Calu3 (cell line): ENCODE measurements around the gene ALG9. TPM values are rescaled to one million over a fixed set of nuclear protein-coding genes. Genes with fewer than 3 reads are reported as not detected.

Experiments
- BruUV-seq: library from RNA; stranded (reverse); fragments of 400-500 nt; replicated peaks from 2 replicates; lab custom pipeline; 2021; lab: Mats Ljungman, UMichigan
- CTCF ChIA-PET: fragments of 300-600 bp; sonication (Branson Sonifier 250); formaldehyde crosslinking; loops from one replicate; lab custom pipeline; 2022; ENCODE audit warnings: antibody characterized with exemption; lab: Charles Lee
- DNase-seq: peaks from one replicate; pipeline ENCODE4 v3.0.0; 2022
- H3K27ac Mint-ChIP-seq: one replicate; pipeline ENCODE4 v1.8.0; 2022; ENCODE audit warnings: mixed read lengths; ENCODE audit not compliant: unreplicated experiment
- H3K27me3 Mint-ChIP-seq: one replicate; pipeline ENCODE4 v1.8.0; 2022; ENCODE audit warnings: mixed read lengths; ENCODE audit not compliant: unreplicated experiment
- H3K36me3 Mint-ChIP-seq: one replicate; pipeline ENCODE4 v1.8.0; 2022; ENCODE audit warnings: mild to moderate bottlenecking, moderate library complexity, mixed read lengths; ENCODE audit not compliant: insufficient read depth, unreplicated experiment
- H3K4me1 Mint-ChIP-seq: one replicate; pipeline ENCODE4 v1.8.0; 2022; ENCODE audit warnings: mild to moderate bottlenecking, low read depth, mixed read lengths; ENCODE audit not compliant: unreplicated experiment
- H3K4me3 Mint-ChIP-seq: one replicate; pipeline ENCODE4 v1.8.0; 2022; ENCODE audit warnings: mild to moderate bottlenecking, low read depth, moderate library complexity, mixed read lengths; ENCODE audit not compliant: unreplicated experiment
- H3K9me3 Mint-ChIP-seq: one replicate; pipeline ENCODE4 v1.8.0; 2022; ENCODE audit warnings: low read depth, mixed read lengths; ENCODE audit not compliant: unreplicated experiment
- intact Hi-C: fragments of 100-400 bp; cut with micrococcal nuclease; formaldehyde crosslinking; loops from one replicate; pipeline ENCODE4 v1.10.0; 2022; ENCODE audit not compliant: unreplicated experiment
- total RNA-seq: library from RNA; stranded (reverse); gene quantifications from 2 replicates; pipeline ENCODE4 v1.2.3, GENCODE V29; 2022
- TF ChIP-seq, protein P1 (sequence below): fragments of 200-600 bp; IDR thresholded peaks from one replicate; pipeline ENCODE4 v1.8.0; 2022; ENCODE audit warnings: antibody characterized with exemption; ENCODE audit not compliant: unreplicated experiment

The ALG9 gene
- total RNA-seq, 1 experiment from 2014 or later, result 12.6 TPM

DNA sequence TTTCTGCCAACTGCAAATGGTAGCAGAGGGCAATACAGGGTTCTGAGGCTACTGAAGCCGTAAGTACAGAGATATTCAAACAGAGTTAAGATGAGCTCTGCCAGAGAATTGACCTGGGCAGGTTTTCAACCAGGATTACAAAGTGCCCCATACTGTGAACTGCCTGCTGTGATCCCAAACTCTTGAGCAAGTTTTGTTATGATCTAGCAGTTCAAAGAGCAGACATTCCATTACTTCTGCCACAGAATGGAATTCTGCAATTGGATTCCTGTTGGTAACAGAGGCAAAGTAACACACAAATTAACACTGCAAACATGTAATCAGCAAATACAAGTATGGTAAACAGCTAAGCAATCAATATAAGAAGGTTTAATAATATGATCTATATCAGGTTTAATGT is 31.2 kb downstream of the ALG9 start:
- DNase-seq, result no peak
- BruUV-seq, result no TSS peak
- no peaks in the 10 kb centered on the region for H3K27me3 Mint-ChIP-seq
- H3K4me1 Mint-ChIP-seq, result peaks cover 18% of the 10 kb centered on the region
- TF ChIP-seq, protein P1, sequence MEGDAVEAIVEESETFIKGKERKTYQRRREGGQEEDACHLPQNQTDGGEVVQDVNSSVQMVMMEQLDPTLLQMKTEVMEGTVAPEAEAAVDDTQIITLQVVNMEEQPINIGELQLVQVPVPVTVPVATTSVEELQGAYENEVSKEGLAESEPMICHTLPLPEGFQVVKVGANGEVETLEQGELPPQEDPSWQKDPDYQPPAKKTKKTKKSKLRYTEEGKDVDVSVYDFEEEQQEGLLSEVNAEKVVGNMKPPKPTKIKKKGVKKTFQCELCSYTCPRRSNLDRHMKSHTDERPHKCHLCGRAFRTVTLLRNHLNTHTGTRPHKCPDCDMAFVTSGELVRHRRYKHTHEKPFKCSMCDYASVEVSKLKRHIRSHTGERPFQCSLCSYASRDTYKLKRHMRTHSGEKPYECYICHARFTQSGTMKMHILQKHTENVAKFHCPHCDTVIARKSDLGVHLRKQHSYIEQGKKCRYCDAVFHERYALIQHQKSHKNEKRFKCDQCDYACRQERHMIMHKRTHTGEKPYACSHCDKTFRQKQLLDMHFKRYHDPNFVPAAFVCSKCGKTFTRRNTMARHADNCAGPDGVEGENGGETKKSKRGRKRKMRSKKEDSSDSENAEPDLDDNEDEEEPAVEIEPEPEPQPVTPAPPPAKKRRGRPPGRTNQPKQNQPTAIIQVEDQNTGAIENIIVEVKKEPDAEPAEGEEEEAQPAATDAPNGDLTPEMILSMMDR, result no peak
- H3K9me3 Mint-ChIP-seq, result no peaks in the 10 kb centered on the region
- CTCF ChIA-PET, result no interaction called here
- intact Hi-C loops, result loop anchor here (2.0 kb wide), 2 partner anchors 63 to 253 kb away; no protein-coding TSS in a partner anchor
- peaks cover 6% of the 10 kb centered on the region for H3K36me3 Mint-ChIP-seq
- H3K4me3 Mint-ChIP-seq, result no peak overlapping the region
- no peak overlapping the region for H3K27ac Mint-ChIP-seq

GRCh38 chr11:111838054-111838453 is 33.3 kb downstream of the ALG9 start:
- H3K27me3 Mint-ChIP-seq, result no peaks in the 10 kb centered on the region
- H3K4me3 Mint-ChIP-seq, result no peak overlapping the region
- intact Hi-C loops, result no loop called here
- H3K9me3 Mint-ChIP-seq, result no peaks in the 10 kb centered on the region
- no TSS peak for BruUV-seq
- CTCF ChIA-PET, result no interaction called here
- DNase-seq, result no peak
- H3K4me1 Mint-ChIP-seq, result peaks cover 18% of the 10 kb centered on the region
- no peaks in the 10 kb centered on the region for H3K36me3 Mint-ChIP-seq
- TF ChIP-seq, protein P1, result no peak
- H3K27ac Mint-ChIP-seq, result no peak overlapping the region

DNA sequence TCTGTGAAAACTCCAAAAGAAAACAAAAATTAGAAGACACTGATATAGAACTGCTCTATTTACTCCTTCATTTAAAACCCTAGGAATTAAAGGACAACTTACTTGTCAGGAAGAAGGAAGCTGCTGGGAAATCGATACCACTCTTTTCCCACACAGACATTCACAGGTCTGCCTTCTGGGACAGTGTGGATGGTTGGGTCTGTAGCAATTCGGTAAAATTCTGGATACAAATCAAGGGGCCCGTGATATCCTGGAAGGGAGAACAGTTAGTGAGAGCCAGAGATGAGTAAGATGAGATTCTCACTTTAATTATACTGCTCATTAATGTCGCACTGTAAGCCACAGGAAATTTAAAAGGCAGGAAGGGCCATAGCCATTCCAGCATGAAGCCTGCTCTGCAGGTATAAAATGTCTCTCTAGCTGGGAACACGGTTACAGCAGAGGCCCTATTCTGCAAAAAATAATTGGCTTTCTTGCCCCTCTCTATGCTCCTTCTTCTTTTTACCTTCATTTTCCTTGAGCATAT is 34.0 kb downstream of the ALG9 start:
- Mint-ChIP-seq H3K4me1 (peaks cover 18% of the 10 kb centered on the region), H3K27ac (no peak overlapping the region), H3K9me3 (no peaks in the 10 kb centered on the region), H3K27me3 (no peaks in the 10 kb centered on the region), H3K4me3 (no peak overlapping the region), H3K36me3 (no peaks in the 10 kb centered on the region)
- no peak for DNase-seq
- TF ChIP-seq, protein P1, result no peak
- intact Hi-C loops, result no loop called here
- CTCF ChIA-PET, result no interaction called here
- BruUV-seq, result no TSS peak

DNA sequence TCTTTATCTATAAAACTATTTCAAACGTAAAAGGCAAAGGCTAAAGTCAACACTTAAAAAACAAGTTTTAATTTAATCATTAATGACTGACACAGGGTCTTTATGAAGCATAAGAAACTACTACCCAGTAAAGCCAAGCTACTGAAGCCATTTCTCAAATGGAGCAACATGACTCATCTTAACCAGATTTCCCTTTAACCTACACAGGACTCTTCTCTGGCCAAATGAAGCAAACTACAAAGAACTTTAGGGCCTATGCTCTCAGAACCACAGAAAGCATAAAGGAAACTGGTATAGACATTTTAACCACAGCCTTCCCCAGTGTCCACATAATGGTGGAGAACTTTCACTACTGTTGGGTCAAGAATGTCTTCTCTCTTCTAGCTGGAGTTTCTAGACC is 34.7 kb downstream of the ALG9 start:
- Mint-ChIP-seq H3K27me3 (no peaks in the 10 kb centered on the region), H3K4me1 (peaks cover 18% of the 10 kb centered on the region), H3K9me3 (no peaks in the 10 kb centered on the region), H3K36me3 (no peaks in the 10 kb centered on the region), H3K4me3 (no peak overlapping the region), H3K27ac (no peak overlapping the region)
- BruUV-seq, result no TSS peak
- no peak for DNase-seq
- intact Hi-C loops, result no loop called here
- CTCF ChIA-PET, result interaction anchor here (0.6 kb wide), 1 partner anchor 18 kb away, joined by 3 read pairs; no protein-coding TSS in a partner anchor
- TF ChIP-seq, protein P1, result no peak
